Duodenal mucosa (tissue), 2 donors: ENCODE measurements around the gene CALML6.

Source experiments
- H3K27ac ChIP-seq: one replicate; pipeline ENCODE4 v1.7.0; 2013; ENCODE audit warnings: low read depth, low read length
- H3K27me3 ChIP-seq, 2 donors: one replicate each; pipeline ENCODE4 v1.7.0; 2013; ENCODE audit warnings: low read length in 2 of 2, control low read depth in 1 of 2; ENCODE audit not compliant: insufficient read depth in 2 of 2, control insufficient read depth in 1 of 2
- H3K36me3 ChIP-seq, 2 donors: one replicate each; pipeline ENCODE4 v1.7.0; 2013; ENCODE audit warnings: low read length in 2 of 2, control low read depth in 1 of 2; ENCODE audit not compliant: insufficient read depth in 2 of 2, control insufficient read depth in 1 of 2
- H3K4me1 ChIP-seq, 2 donors: one replicate each; pipeline ENCODE4 v1.7.0; 2013; ENCODE audit warnings: low read length in 2 of 2, control low read depth in 1 of 2; ENCODE audit not compliant: insufficient read depth in 2 of 2, control insufficient read depth in 1 of 2
- H3K4me3 ChIP-seq, 2 donors: one replicate each; pipeline ENCODE4 v1.7.0; 2013; ENCODE audit warnings: low read length in 2 of 2, low read depth in 1 of 2
- H3K9ac ChIP-seq, 2 donors: one replicate each; pipeline ENCODE4 v1.7.0; 2013; ENCODE audit warnings: low read length in 2 of 2, low read depth in 1 of 2
- H3K9me3 ChIP-seq, 2 donors: one replicate each; pipeline ENCODE4 v1.7.0; 2013; ENCODE audit warnings: low read length in 2 of 2, control low read depth in 1 of 2; ENCODE audit not compliant: control insufficient read depth in 1 of 2

Gene CALML6, protein sequence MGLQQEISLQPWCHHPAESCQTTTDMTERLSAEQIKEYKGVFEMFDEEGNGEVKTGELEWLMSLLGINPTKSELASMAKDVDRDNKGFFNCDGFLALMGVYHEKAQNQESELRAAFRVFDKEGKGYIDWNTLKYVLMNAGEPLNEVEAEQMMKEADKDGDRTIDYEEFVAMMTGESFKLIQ

GRCh38 chr1:1914971-1915692 lies at the start of gene CALML6:
TSS of gene CALML6 (plus strand) at chr1:1915260. CDS start at chr1:1915281, 21 bp downstream.
- H3K27ac ChIP-seq = no peak within 1 kb of the TSS
- H3K27me3 ChIP-seq = no peaks in the 10 kb centered on the region
- H3K9me3 ChIP-seq = no peaks in the 10 kb centered on the region
- H3K36me3 ChIP-seq = no peaks in the 10 kb centered on the region
- H3K4me3 ChIP-seq = no peak within 1 kb of the TSS
- H3K9ac ChIP-seq = no peak within 1 kb of the TSS
- peaks cover 14 to 21% of the 10 kb centered on the region in 2 donors for H3K4me1 ChIP-seq

DNA sequence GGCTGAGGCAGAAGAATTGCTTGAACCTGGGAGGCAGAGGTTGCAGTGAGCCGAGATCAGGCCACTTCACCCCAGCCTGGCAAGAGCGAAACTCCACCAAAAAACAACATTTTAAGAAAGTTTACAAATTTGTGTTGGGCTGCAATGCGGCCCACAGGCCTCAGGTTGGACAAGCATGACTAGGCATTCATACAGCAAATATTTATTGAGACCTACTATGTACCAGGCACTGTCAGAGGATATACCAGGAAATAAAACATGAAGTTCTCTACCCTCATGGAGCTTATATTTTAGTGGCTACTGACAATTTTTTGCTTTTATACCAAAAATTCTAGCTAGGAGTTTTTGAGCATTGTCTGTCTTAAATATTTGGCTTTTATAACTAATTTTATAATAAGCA lies 47.9 kb upstream of the CALML6 start:
- peaks cover 27 to 29% of the 10 kb centered on the region in 2 donors for H3K4me1 ChIP-seq
- peaks cover 0 to 6% of the 10 kb centered on the region in 2 donors for H3K36me3 ChIP-seq
- H3K27me3 ChIP-seq = no peaks in the 10 kb centered on the region
- H3K9ac ChIP-seq = no peak overlapping the region
- H3K4me3 ChIP-seq = no peak overlapping the region
- H3K27ac ChIP-seq = no peak overlapping the region
- no peaks in the 10 kb centered on the region for H3K9me3 ChIP-seq

DNA sequence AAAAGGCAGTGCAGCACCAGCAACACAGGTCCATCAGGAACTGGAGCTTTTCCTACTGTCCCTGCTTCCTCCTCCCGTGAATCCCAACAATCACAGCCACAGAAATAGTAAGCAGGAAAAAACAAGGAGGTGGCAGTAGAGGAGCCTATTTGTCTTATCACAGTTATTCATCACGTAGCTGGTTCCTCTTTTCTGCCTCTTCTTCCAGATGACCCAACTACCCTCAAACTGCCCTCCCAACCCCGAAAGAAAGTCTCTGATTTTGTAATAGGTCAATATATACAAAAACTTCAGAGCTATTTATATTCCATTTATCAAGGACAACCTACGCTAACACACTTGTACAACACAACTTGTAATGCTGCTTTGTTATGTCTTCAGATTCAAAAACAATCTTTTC lies 45.6 kb upstream of the CALML6 start:
- H3K4me1 ChIP-seq = peaks cover 33 to 44% of the 10 kb centered on the region in 2 donors
- H3K9ac ChIP-seq = no peak overlapping the region
- no peaks in the 10 kb centered on the region for H3K27me3 ChIP-seq
- H3K36me3 ChIP-seq = peaks cover 0 to 9% of the 10 kb centered on the region in 2 donors
- no peak overlapping the region for H3K27ac ChIP-seq
- no peaks in the 10 kb centered on the region for H3K9me3 ChIP-seq
- no peak overlapping the region for H3K4me3 ChIP-seq

DNA sequence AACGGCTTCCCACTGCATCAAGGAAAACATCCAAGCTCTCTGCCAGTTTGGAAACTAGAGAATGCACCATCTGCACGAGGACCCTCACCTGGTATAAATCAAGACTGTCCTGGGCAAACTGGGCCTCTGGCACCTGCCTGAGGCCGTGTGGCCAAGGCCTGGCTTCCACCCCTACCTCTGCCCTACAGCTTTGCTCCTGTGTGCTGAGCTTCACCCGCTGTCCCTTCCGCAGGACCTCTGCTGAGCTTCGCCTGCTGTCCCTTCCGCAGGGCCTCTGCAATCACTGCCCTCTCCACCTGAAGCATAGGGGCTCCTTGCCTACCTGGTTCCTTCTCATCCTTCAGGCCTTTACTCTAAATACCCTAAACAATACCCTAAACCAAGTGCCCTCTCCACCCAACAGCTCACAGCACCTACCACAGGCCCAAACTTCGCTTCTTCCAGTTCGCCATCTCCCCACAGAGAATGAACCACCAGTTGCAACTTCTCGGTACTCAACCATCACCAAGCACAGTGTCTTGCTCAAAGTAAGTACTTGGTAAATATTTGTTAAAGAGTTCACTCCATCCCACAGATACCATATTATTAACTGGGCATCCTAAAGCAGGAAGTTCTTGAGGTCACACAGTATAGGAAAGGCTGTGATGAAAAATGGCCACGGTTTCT lies 42.6 kb upstream of the CALML6 start:
- H3K4me1 ChIP-seq = peaks cover 41 to 52% of the 10 kb centered on the region in 2 donors
- peak overlapping the region in 1 of 2 donors; percentile 32 for H3K9ac ChIP-seq

DNA sequence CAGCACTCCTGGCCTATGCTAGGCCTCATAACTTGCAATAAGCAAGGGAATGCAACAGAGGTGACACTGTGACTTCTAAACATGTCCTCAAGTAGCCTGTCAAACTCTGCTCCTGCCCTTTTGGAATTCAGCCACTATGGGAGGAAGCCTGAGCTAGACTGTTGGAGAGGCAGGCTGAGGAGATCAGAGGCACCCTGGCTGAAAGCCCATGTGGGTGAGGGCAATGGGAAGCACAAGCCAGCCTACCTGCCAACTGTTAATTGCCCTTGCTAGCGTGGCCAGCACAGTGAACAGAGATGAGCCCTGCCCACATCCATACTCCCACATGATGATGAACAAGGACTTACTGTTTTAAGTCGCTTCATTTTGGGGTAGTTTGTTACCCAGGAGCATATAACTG lies 41.9 kb upstream of the CALML6 start:
- H3K4me1 ChIP-seq = peaks cover 43 to 55% of the 10 kb centered on the region in 2 donors
- H3K36me3 ChIP-seq = peaks cover 3 to 34% of the 10 kb centered on the region in 2 donors
- H3K4me3 ChIP-seq = no peak overlapping the region
- no peaks in the 10 kb centered on the region for H3K27me3 ChIP-seq
- H3K27ac ChIP-seq = no peak overlapping the region
- H3K9ac ChIP-seq = no peak overlapping the region
- no peaks in the 10 kb centered on the region for H3K9me3 ChIP-seq

More for the DNA sequence above, 42.6 kb upstream of the CALML6 start:
- Histone ChIP-seq H3K36me3 (peaks cover 3 to 31% of the 10 kb centered on the region in 2 donors), H3K9me3 (no peaks in the 10 kb centered on the region), H3K27ac (no peak overlapping the region), H3K27me3 (no peaks in the 10 kb centered on the region), H3K4me3 (no peak overlapping the region)

- Histone ChIP-seq H3K9ac (no peak overlapping the region), H3K4me1 (peaks cover 50 to 61% of the 10 kb centered on the region in 2 donors), H3K9me3 (no peaks in the 10 kb centered on the region), H3K27ac (no peak overlapping the region), H3K4me3 (no peak overlapping the region), H3K36me3 (peaks cover 7 to 42% of the 10 kb centered on the region in 2 donors), H3K27me3 (no peaks in the 10 kb centered on the region)
Measured at GRCh38 chr1:1874901-1875300, 40.2 kb upstream of the CALML6 start.

DNA sequence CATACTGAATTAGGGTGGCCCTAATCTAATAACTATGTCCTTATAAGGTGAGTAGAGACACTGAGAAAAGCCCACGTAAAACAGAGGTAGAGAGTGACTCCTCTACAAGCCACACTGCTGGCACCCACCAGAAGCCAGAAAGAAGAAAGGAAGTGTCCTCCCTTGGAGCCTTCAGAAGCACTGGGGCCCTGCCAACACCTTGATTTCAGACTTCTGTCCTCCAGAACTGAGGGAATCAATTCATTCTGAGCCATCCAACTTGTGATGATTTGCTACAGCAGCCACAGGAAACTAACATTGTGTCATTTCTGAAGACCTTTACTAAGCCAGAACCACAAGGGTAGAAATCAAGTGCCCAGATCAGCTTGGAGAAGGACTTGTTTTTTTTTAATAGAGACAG lies 39.1 kb upstream of the CALML6 start:
- H3K4me3 ChIP-seq = no peak overlapping the region
- no peak overlapping the region for H3K27ac ChIP-seq
- H3K27me3 ChIP-seq = no peaks in the 10 kb centered on the region
- no peak overlapping the region for H3K9ac ChIP-seq
- H3K4me1 ChIP-seq = peaks cover 55 to 60% of the 10 kb centered on the region in 2 donors
- peaks cover 7 to 42% of the 10 kb centered on the region in 2 donors for H3K36me3 ChIP-seq
- no peaks in the 10 kb centered on the region for H3K9me3 ChIP-seq

DNA sequence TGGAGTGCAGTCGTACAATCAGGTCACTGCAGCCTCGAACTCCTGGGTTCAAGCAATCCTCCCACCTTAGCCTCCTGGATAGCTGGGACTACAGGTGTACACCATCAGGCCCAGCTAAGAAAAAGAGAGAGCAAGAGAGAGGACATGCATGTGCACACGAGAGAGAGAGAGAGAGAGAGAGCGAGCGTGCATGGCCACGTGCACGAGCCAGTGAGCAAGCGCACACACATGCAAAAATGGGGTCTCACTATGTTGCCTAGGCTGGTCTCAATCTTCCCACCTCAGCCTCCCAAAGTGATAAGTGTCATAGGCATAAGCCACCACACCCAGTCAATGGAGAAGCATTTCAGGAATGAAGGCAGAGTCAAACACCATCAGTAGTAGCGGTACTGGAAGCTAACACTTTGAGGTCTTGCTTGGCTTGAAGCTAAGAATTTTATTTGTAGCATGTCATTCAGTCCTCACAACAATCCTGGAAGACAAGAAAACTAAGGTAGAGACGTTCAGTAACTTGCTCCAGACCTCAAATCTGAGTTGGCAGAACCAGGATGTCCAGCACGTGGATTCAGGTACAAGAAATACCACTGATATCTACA lies 38.6 kb upstream of the CALML6 start:
- H3K27me3 ChIP-seq = no peaks in the 10 kb centered on the region
- peaks cover 7 to 37% of the 10 kb centered on the region in 2 donors for H3K36me3 ChIP-seq
- no peaks in the 10 kb centered on the region for H3K9me3 ChIP-seq
- H3K9ac ChIP-seq = no peak overlapping the region
- peaks cover 58 to 61% of the 10 kb centered on the region in 2 donors for H3K4me1 ChIP-seq
- no peak overlapping the region for H3K4me3 ChIP-seq
- H3K27ac ChIP-seq = no peak overlapping the region

DNA sequence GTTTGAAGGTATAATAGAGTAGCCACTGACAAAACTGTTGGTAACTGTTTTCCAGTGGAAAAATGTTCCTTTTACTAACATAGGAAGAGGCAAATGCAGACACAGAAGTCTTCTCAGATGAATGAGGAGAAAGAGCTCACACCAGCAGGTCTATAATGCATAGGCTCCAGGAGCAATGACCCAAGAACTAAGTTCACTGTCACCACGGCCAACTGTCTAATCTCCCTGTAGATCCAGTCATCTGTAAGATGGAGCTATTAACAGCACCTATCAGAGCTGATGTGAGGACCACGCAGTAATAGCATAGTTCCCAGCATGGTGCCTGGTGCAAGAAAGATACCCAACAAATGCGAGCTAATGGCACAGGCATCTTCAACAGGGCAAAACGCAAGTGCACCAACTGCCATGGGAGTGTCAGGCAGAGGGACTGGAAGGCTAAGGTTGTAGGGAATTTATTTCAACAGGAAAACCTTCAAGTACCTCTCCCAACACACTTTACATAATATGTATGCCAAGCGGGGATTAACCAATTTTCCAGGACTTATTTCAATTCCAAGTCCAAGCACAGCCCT lies 37.1 kb upstream of the CALML6 start:
- Histone ChIP-seq H3K9me3 (no peaks in the 10 kb centered on the region), H3K9ac (no peak overlapping the region), H3K4me3 (no peak overlapping the region), H3K4me1 (peaks cover 52 to 57% of the 10 kb centered on the region in 2 donors), H3K36me3 (peaks cover 7 to 32% of the 10 kb centered on the region in 2 donors), H3K27me3 (no peaks in the 10 kb centered on the region), H3K27ac (no peak overlapping the region)
